OCI-LY1 (cell line): ENCODE results near the gene PLD6.

Experiments
- CTCF ChIP-seq: fragments of 200-600 bp; sonication (generic), shearing (Covaris generic); IDR thresholded peaks from 2 replicates; pipeline ENCODE4 v1.5.1; 2017; ENCODE audit warnings: mild to moderate bottlenecking, antibody characterized with exemption, low read length, moderate library complexity, mixed read lengths
- EZH2 ChIP-seq: fragments of 200-600 bp; sonication (generic), shearing (Covaris generic); IDR thresholded peaks from 2 replicates; pipeline ENCODE4 v1.8.0; 2017; ENCODE audit warnings: borderline replicate concordance, mixed run types, mild to moderate bottlenecking, antibody characterized with exemption, low read length, moderate library complexity, mixed read lengths

GRCh38 chr17:17151541-17151940 is 54.6 kb downstream of the PLD6 start:
- no peak for TF ChIP-seq EZH2
- TF ChIP-seq CTCF: no peak
